ENCODE results near the gene SFTPA2. TPM values are rescaled to one million over a fixed set of nuclear protein-coding genes. Genes with fewer than 3 reads are reported as not detected.
"Not testable (repeated sequence)": the region's sequence is repeated elsewhere in the genome, so short reads cannot be mapped to it uniquely, and the experiment has no call there.

The SFTPA2 gene
- total and polyA plus RNA-seq, 7 donors = 1.4 to 6.0 (median 5.3) TPM; not detected in 4

- no peaks in the 10 kb centered on the region for H3K4me1 ChIP-seq
- no peaks in the 10 kb centered on the region for H3K27me3 ChIP-seq
- no peak overlapping the region for H3K27ac ChIP-seq
- TF ChIP-seq EP300 (IDR thresholded peaks at IDR 0.05) (no peak), CTCF (IDR thresholded peaks at IDR 0.05) (no peak), POLR2A (IDR thresholded peaks at IDR 0.05) (no peak), POLR2AphosphoS5 (IDR thresholded peaks at IDR 0.05) (no peak)
- H3K9me3 ChIP-seq = no peaks in the 10 kb centered on the region
- intact Hi-C loops (cut with DNase I) = no loop called here
- 88 to 89% methylated on average over 6 of the region's 6 CpGs for WGBS, 2 donors
- no peak overlapping the region for H3K4me3 ChIP-seq
- no peak for DNase-seq
- H3K36me3 ChIP-seq = no peaks in the 10 kb centered on the region
Measured at GRCh38 chr10:79582096-79582495, 21.9 kb upstream of the SFTPA2 start.

- no peaks in the 10 kb centered on the region for H3K36me3 ChIP-seq
- no peak for DNase-seq
- no peak for TF ChIP-seq POLR2A (IDR thresholded peaks at IDR 0.05)
- H3K4me3 ChIP-seq = no peak overlapping the region
- intact Hi-C loops (cut with DNase I) = no loop called here
- no peaks in the 10 kb centered on the region for H3K4me1 ChIP-seq
- no peaks in the 10 kb centered on the region for H3K9me3 ChIP-seq
- H3K27me3 ChIP-seq = no peaks in the 10 kb centered on the region
- no peak overlapping the region for H3K27ac ChIP-seq
Measured at GRCh38 chr10:79581044-79581443, 20.8 kb upstream of the SFTPA2 start.

GRCh38 chr10:79579361-79579760 lies 19.2 kb upstream of the SFTPA2 start:
- intact Hi-C loops (cut with DNase I) = no loop called here
- DNase-seq = no peak
- Histone ChIP-seq H3K4me3 (no peak overlapping the region), H3K9me3 (no peaks in the 10 kb centered on the region), H3K27ac (no peak overlapping the region), H3K36me3 (no peaks in the 10 kb centered on the region), H3K27me3 (no peaks in the 10 kb centered on the region), H3K4me1 (no peaks in the 10 kb centered on the region)
- no peak for TF ChIP-seq POLR2A (IDR thresholded peaks at IDR 0.05)
- no peak for TF ChIP-seq EP300 (IDR thresholded peaks at IDR 0.05)
- TF ChIP-seq POLR2AphosphoS5 (IDR thresholded peaks at IDR 0.05) = no peak
- TF ChIP-seq CTCF (IDR thresholded peaks at IDR 0.05) = no peak
- 91 to 98% methylated on average over 2 of the region's 2 CpGs for WGBS, 2 donors

- H3K4me1 ChIP-seq; H3K27ac ChIP-seq; H3K4me3 ChIP-seq; H3K36me3 ChIP-seq; DNase-seq; H3K9me3 ChIP-seq; intact Hi-C loops (cut with DNase I): not testable (repeated sequence)
- peaks cover 0 to 10% (median 0%) of the 10 kb centered on the region in 3 donors for H3K27me3 ChIP-seq
- WGBS, 2 donors = 68 to 85% methylated on average over 6 of the region's 6 CpGs
Measured at GRCh38 chr10:79570624-79571023, 10.4 kb upstream of the SFTPA2 start.

- intact Hi-C loops (cut with DNase I) = no loop called here
- Histone ChIP-seq H3K27ac (no peak overlapping the region), H3K36me3 (no peaks in the 10 kb centered on the region), H3K27me3 (peaks cover 0 to 11% (median 0%) of the 10 kb centered on the region in 3 donors), H3K4me3 (no peak overlapping the region), H3K9me3 (no peaks in the 10 kb centered on the region), H3K4me1 (peaks cover 0 to 5% (median 0%) of the 10 kb centered on the region in 4 donors)
- 79% methylated on average over 4 of the region's 4 CpGs for WGBS, 2 donors
- no peak for DNase-seq
- TF ChIP-seq EP300 (IDR thresholded peaks at IDR 0.05) = no peak
- no peak for TF ChIP-seq POLR2AphosphoS5 (IDR thresholded peaks at IDR 0.05)
- no peak for TF ChIP-seq CTCF (IDR thresholded peaks at IDR 0.05)
- no peak for TF ChIP-seq POLR2A (IDR thresholded peaks at IDR 0.05)
Measured at GRCh38 chr10:79563426-79563825, 3.2 kb upstream of the SFTPA2 start.

GRCh38 chr10:79562135-79562756 lies 2.0 kb upstream of the SFTPA2 start:
- Histone ChIP-seq H3K36me3 (no peaks in the 10 kb centered on the region), H3K4me1 (peaks cover 0 to 5% (median 0%) of the 10 kb centered on the region in 4 donors), H3K27me3 (peaks cover 0 to 5% (median 0%) of the 10 kb centered on the region in 3 donors), H3K4me3 (no peak overlapping the region), H3K27ac (no peak overlapping the region), H3K9me3 (no peaks in the 10 kb centered on the region)
- intact Hi-C loops (cut with DNase I) = no loop called here
- WGBS, 2 donors = 20 to 43% methylated on average over 17 of the region's 17 CpGs
- no peak for DNase-seq
- peak in 3 of 4 experiments; percentile 31 to 63 (median 47) for TF ChIP-seq CTCF (IDR thresholded peaks at IDR 0.05)
- TF ChIP-seq POLR2A (IDR thresholded peaks at IDR 0.05) = no peak

Measured in sigmoid colon (tissue), 7 donors.